ENCODE measurements around the gene NLRP3. TPM values are rescaled to one million over a fixed set of nuclear protein-coding genes. Genes with fewer than 3 reads are reported as not detected.
A peak's percentile ranks its signal among the peaks of the same experiment; 100 is the strongest.

NLRP3 gene
- total and polyA plus RNA-seq, 10 of the 15 experiments (the other 5 are each of a cell fraction or from before 2014, with no cell fraction given): 1.8 to 10.4 (median 5.0) TPM

- TF ChIP-seq ZBTB40 (IDR thresholded peaks at IDR 0.05; ENCODE audit: borderline replicate concordance): no peak
- TF ChIP-seq TARDBP (IDR thresholded peaks at IDR 0.05; ENCODE audit: borderline replicate concordance): no peak
- TF ChIP-seq KAT2A (conservative IDR thresholded peaks at IDR 0.05; ENCODE audit: control insufficient read depth, low read depth, low read length): no peak
- peak; percentile 88 for TF ChIP-seq NFIC (IDR thresholded peaks at IDR 0.05; ENCODE audit: low read depth, low read length)
- TF ChIP-seq SUZ12 (IDR thresholded peaks at IDR 0.05; ENCODE audit: unreplicated experiment): no peak
- no peak for TF ChIP-seq STAT1 (conservative IDR thresholded peaks at IDR 0.05)
- TF ChIP-seq YY1 (IDR thresholded peaks at IDR 0.05; ENCODE audit: low read depth, low read length): 0 out of 2 replicates have a peak, but pooled peaks have one; percentile 52
- peak; percentile 98 for TF ChIP-seq TCF7 (IDR thresholded peaks at IDR 0.05; ENCODE audit: borderline replicate concordance)
- peak; percentile 64 for TF ChIP-seq PKNOX1 (IDR thresholded peaks at IDR 0.05)
- no peak for TF ChIP-seq TCF12 (IDR thresholded peaks at IDR 0.05; ENCODE audit: low read depth, low read length)
- peak; percentile 88 for TF ChIP-seq BCL11A (IDR thresholded peaks at IDR 0.05; ENCODE audit: low read depth, low read length)
- TF ChIP-seq PAX8 (IDR thresholded peaks at IDR 0.05): no peak
- peak; percentile 79 for TF ChIP-seq RELB (IDR thresholded peaks at IDR 0.05; ENCODE audit: low read depth)
- TF ChIP-seq ZNF217 (IDR thresholded peaks at IDR 0.05): 0 out of 2 replicates have a peak, but pooled peaks have one; percentile 21
- peak in 1 of 2 experiments; percentile 85; a peak in 3 of 4 replicates for TF ChIP-seq EP300 (IDR thresholded peaks at IDR 0.05; ENCODE audit: borderline replicate concordance in 1 of 2, control insufficient read depth in 1 of 2, low read depth in 2 of 2, low read length in 2 of 2)
- 0 out of 3 replicates have a peak, but pooled peaks of 1 of the 2 experiments have one; percentile 16 for TF ChIP-seq EGR1 (IDR thresholded peaks at IDR 0.05; ENCODE audit: borderline replicate concordance in 1 of 2, low read depth in 2 of 2, low read length in 2 of 2)
- no peak for TF ChIP-seq CEBPZ (IDR thresholded peaks at IDR 0.05; ENCODE audit: low read depth, low read length)
- no peak for TF ChIP-seq ZNF207 (IDR thresholded peaks at IDR 0.05; ENCODE audit: borderline replicate concordance)
- TF ChIP-seq FOXK2 (IDR thresholded peaks at IDR 0.05): no peak
- no peak for TF ChIP-seq LARP7 (IDR thresholded peaks at IDR 0.05)
These were observed 19.2 kb downstream of the NLRP3 start (continued) for GRCh38 chr1:247435030-247435758.
